SU-DHL-6 (cell line): ENCODE results near the gene PRPF40A.
A peak's percentile ranks its signal among the peaks of the same experiment; 100 is the strongest.

Experiments used
- H2AFZ ChIP-seq: fragments of 200-600 bp; sonication (generic); 2 replicates; pipeline ENCODE4 v1.6.1; 2014; ENCODE audit warnings: low read depth, mild to moderate bottlenecking, moderate library complexity, mixed read lengths, antibody characterized with exemption, low read length; ENCODE audit not compliant: severe bottlenecking
- H3F3A ChIP-seq: fragments of 200-600 bp; shearing (Covaris generic); 2 replicates; pipeline ENCODE4 v1.6.0; 2016; ENCODE audit warnings: antibody characterized with exemption, mild to moderate bottlenecking; ENCODE audit not compliant: insufficient read depth
- H3K27ac ChIP-seq: fragments of 200-600 bp; sonication (generic); 2 replicates; pipeline ENCODE4 v1.5.1; 2016; ENCODE audit warnings: low read depth, mild to moderate bottlenecking, low read length, moderate library complexity, mixed read lengths
- H3K27me3 ChIP-seq: fragments of 200-600 bp; sonication (generic), shearing (Covaris generic); 2 replicates; pipeline ENCODE4 v1.6.0; 2014; ENCODE audit warnings: mild to moderate bottlenecking, low read length
- H3K36me3 ChIP-seq: fragments of 200-600 bp; sonication (generic); 2 replicates; pipeline ENCODE4 v1.6.1; 2014; ENCODE audit warnings: mild to moderate bottlenecking, low read length, mixed read lengths
- H3K4me2 ChIP-seq: fragments of 300-600, 200-600 bp; shearing (Covaris generic), sonication (generic); 2 replicates; pipeline ENCODE4 v1.6.0; 2014; ENCODE audit warnings: low read length, low read depth, mild to moderate bottlenecking; ENCODE audit not compliant: poor library complexity, severe bottlenecking
- H3K4me3 ChIP-seq: fragments of 200-600 bp; sonication (generic); 2 replicates; pipeline ENCODE4 v1.5.1; 2014; ENCODE audit warnings: antibody characterized with exemption, low read length, mild to moderate bottlenecking, mixed read lengths; ENCODE audit not compliant: insufficient read depth, poor library complexity, severe bottlenecking
- H3K79me2 ChIP-seq: fragments of 200-600 bp; sonication (generic); 2 replicates; pipeline ENCODE4 v1.6.1; 2014; ENCODE audit warnings: mild to moderate bottlenecking, low read length, moderate library complexity; ENCODE audit not compliant: insufficient read depth
- H3K9ac ChIP-seq: fragments of 200-600 bp; sonication (generic); 2 replicates; pipeline ENCODE4 v1.7.0; 2014; ENCODE audit warnings: mild to moderate bottlenecking, low read length
- H3K9me2 ChIP-seq: fragments of 200-600 bp; sonication (generic); replicated peaks from 2 replicates; pipeline ENCODE4 v1.6.1; 2014; ENCODE audit warnings: low read length; ENCODE audit not compliant: insufficient read depth
- H3K9me3 ChIP-seq: fragments of 200-600 bp; sonication (generic); 2 replicates; pipeline ENCODE4 v1.6.1; 2014; ENCODE audit warnings: low read length, mixed read lengths; ENCODE audit not compliant: insufficient read depth
- H4K20me1 ChIP-seq: fragments of 200-600 bp; sonication (generic); 2 replicates; pipeline ENCODE4 v1.6.1; 2014; ENCODE audit warnings: low read depth, mild to moderate bottlenecking, antibody characterized with exemption, low read length, moderate library complexity, mixed read lengths
- CTCF ChIP-seq: fragments of 200-600 bp; sonication (generic); IDR thresholded peaks from one replicate; pipeline ENCODE4 v1.5.1; 2017; ENCODE audit warnings: antibody characterized with exemption, mild to moderate bottlenecking, low read length, moderate library complexity; ENCODE audit not compliant: insufficient read depth, poor library complexity, severe bottlenecking
- EZH2phosphoT487 ChIP-seq: fragments of 200-600 bp; sonication (generic), shearing (Covaris generic); conservative IDR thresholded peaks from 2 replicates; pipeline ENCODE4 v1.6.1; 2018; ENCODE audit warnings: mild to moderate bottlenecking, antibody characterized with exemption, low read length, moderate library complexity, mixed read lengths

The PRPF40A gene

DNA sequence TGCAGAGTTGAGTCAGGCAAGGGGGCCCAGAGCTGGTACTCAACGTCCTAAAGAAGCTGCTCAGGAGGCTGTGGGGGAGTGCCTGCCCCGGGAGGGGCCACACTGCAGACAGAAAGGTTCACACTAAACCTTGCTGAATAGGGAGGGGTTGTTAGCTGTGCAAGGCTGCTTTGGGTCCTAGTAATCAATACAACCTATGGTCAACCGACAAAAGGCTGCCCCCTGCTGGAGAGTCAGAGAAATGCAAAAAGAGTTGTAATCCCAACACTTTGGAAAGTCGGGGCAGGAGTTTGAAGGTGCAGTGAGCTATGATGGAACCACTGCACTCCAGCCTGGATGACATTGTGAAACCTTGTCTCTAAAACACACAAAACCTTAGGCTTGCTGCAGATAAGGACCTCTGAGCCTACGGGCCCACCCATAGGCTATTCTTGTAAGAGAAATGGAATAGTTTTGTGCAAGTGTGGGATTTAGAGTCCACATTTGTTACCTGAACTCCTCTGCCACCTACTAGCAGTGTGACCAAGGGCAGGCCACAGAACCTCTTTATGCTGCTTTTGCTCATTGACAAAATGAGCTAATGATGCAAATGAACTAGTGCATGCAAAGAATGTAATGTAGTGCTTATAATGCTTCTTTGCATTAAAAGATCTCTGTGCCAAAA lies 81.5 kb downstream of the PRPF40A start:
- Histone ChIP-seq H3F3A (no peaks in the 10 kb centered on the region), H4K20me1 (no peaks in the 10 kb centered on the region), H3K4me3 (no peak overlapping the region), H3K27me3 (no peaks in the 10 kb centered on the region), H3K4me2 (no peak overlapping the region), H3K36me3 (no peaks in the 10 kb centered on the region), H3K9me2 (no peaks in the 10 kb centered on the region), H3K9me3 (no peaks in the 10 kb centered on the region), H2AFZ (no peak overlapping the region), H3K9ac (no peak overlapping the region), H3K27ac (no peak overlapping the region), H3K79me2 (no peaks in the 10 kb centered on the region)
- TF ChIP-seq EZH2phosphoT487 (no peak), CTCF (peak; percentile 64)

DNA sequence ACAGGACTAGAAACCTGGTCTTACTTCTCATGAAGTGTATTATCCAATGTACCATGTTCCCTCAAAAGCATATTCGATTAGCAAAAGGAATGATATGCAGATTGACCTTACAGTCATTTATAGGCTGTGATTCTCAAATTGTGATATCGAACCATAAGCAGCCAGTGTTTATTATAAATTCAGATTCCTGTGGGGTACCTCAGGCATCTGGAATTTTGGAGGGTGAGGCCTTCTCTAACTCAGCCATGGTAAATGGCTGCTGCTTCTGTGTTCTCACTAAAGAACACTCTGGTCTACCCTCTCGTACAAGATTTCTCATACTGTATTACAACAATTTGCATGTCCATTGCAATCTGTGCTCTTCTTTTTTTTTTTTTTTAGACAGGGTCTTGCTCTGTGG lies 84.5 kb downstream of the PRPF40A start:
- no peaks in the 10 kb centered on the region for H3K9me2 ChIP-seq
- H3K9ac ChIP-seq = no peak overlapping the region
- H3K4me2 ChIP-seq = no peak overlapping the region
- H3K27me3 ChIP-seq = no peaks in the 10 kb centered on the region
- TF ChIP-seq CTCF (no peak), EZH2phosphoT487 (no peak)
- no peaks in the 10 kb centered on the region for H3K9me3 ChIP-seq
- no peaks in the 10 kb centered on the region for H4K20me1 ChIP-seq
- H3K27ac ChIP-seq = no peak overlapping the region
- H3K36me3 ChIP-seq = no peaks in the 10 kb centered on the region
- no peak overlapping the region for H3K4me3 ChIP-seq
- no peak overlapping the region for H2AFZ ChIP-seq
- H3F3A ChIP-seq = no peaks in the 10 kb centered on the region
- no peaks in the 10 kb centered on the region for H3K79me2 ChIP-seq

DNA sequence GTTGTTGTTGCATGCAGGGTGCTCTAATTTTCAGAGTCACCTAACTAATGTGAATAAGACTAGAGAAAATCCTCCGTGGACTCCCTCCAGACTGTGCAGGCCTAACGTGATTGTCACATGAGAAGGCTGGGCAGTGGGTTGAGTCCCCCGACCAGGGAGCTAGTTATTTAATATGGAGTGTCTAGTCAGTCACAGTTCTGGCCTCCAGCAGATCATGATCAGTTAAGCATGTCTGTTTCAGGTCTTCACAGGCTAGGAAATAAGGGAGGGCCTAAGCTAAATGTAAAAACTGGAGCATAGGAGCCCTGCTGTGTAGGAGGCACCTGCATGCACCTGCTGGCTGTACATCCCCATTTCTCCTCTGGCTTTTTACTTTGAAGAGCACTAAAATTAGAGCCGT lies 86.8 kb downstream of the PRPF40A start:
- Histone ChIP-seq H3K27me3 (no peaks in the 10 kb centered on the region), H3K9ac (no peak overlapping the region), H3K9me3 (no peaks in the 10 kb centered on the region), H3K27ac (no peak overlapping the region), H3K9me2 (no peaks in the 10 kb centered on the region), H3K4me3 (no peak overlapping the region), H3K4me2 (no peak overlapping the region), H2AFZ (no peak overlapping the region), H3K79me2 (no peaks in the 10 kb centered on the region), H3K36me3 (no peaks in the 10 kb centered on the region), H3F3A (no peaks in the 10 kb centered on the region), H4K20me1 (no peaks in the 10 kb centered on the region)
- no peak for TF ChIP-seq EZH2phosphoT487
- TF ChIP-seq CTCF = no peak
